Mammary epithelial cell (primary cell): Measurements from ENCODE around the gene TNIK.

ENCODE experiments used
- CTCF ChIP-seq, 2 donors: IDR thresholded peaks in 1 of 2; conservative IDR thresholded peaks in 1 of 2; 2 replicates each; pipeline ENCODE4 v1.5.1; 2011 to 2012; ENCODE audit warnings: inconsistent platforms in 2 of 2, low read length in 2 of 2, mild to moderate bottlenecking in 2 of 2, control low read depth in 1 of 2, low read depth in 1 of 2; ENCODE audit not compliant: insufficient read depth in 1 of 2; ENCODE audit errors: extremely low read depth in 1 of 2
- EZH2 ChIP-seq: IDR thresholded peaks from 2 replicates; pipeline ENCODE4 v1.6.1; 2012; ENCODE audit warnings: low read length, inconsistent platforms, borderline replicate concordance

GRCh38 chr3:171165499-171165921 is 294.7 kb downstream of the TNIK start:
- TF ChIP-seq CTCF (conservative IDR thresholded peaks at IDR 0.05 in 1 of 2, IDR thresholded peaks at IDR 0.05 in 1 of 2; ENCODE audit: extremely low read depth in 1 of 2, insufficient read depth in 1 of 2, low read depth in 1 of 2, low read length in 2 of 2) (no peak), EZH2 (no peak)
